Measurements from ENCODE around the gene DYNC1LI2. TPM values are rescaled to one million over a fixed set of nuclear protein-coding genes. Genes with fewer than 3 reads are reported as not detected.

DYNC1LI2 gene
- total RNA-seq (2022; extraction: Qiagen RNA extraction; ENCODE audit: low read depth): 36.7 to 58.9 TPM (median 55.7 TPM) in 5 replicates

GRCh38 chr16:66751303-66751991, at the start of gene DYNC1LI2:
Gene DYNC1LI2, minus strand, starts transcription at chr16:66751609. Its CDS starts 18 bp downstream, at chr16:66751591.

DNA sequence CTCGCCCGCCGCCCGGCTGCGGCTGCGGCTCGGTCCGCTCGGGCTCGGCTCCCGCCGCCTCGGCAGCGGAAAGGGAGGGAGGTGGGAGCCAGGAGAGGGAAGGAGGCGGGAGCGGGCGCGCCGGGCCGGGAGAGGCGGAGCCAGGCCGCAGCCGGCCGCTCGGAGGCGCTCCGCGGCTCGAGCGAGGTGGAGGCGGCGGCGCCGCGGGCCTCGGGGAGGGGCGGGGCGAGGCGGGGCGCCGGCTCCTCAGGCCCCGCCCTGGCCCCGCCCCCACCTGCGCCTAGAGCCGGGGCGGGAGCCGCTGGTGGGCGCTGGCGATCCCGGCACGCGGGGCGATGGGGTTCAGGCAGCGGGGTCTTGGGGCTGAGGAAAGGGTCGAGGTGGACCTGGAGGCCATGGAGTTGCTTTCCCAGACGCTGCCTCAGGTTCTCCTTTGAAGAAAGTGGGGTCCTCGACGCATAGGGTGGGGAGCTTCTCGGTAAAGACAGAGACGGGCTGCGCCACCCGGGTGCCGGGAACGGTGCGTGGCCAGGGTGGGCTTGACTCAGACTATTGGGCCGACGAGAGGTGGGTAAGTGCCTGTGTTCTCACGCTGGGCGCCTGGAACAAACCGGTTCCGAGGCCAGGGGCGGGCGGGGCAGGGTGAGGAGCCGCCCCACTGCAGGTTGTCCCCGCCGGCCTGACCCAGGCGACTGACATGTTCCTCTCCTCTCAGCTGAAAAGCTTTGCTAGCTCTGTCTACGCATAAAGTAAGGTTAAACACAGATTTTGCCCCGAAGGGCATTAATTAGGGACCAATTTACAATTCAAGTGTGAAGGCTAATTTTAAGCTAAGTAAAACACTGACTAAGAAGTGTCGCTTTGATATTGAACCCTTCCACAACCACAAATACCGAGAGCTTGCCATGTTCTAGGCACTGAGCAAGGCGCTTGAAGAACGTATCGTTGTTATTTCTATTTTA, 54.5 kb downstream of the DYNC1LI2 start, which contains the start of gene CMTM4:
TSS of gene CMTM4 (minus strand) at position 75 of the 962 bp plus-strand sequence. CDS start 218 bp downstream, outside the sequence.

Other genes with a start within 250 kb of the DYNC1LI2 start
- gene TK2, start 201.5 kb downstream of the DYNC1LI2 start, total RNA-seq (2022; extraction: Qiagen RNA extraction; ENCODE audit: low read depth): 17.5 to 22.4 TPM (median 19.9 TPM) in 5 replicates
- 62.4 to 70.5 TPM (median 66.4 TPM) in 5 replicates for gene CKLF, start 199.0 kb downstream of the DYNC1LI2 start, total RNA-seq (2022; extraction: Qiagen RNA extraction; ENCODE audit: low read depth)
- gene CMTM1, start 185.2 kb downstream of the DYNC1LI2 start, total RNA-seq (2022; extraction: Qiagen RNA extraction; ENCODE audit: low read depth): 0.88 to 1.5 TPM (median 1.3 TPM) in 5 replicates
- not detected in 5 replicates for gene CMTM2, start 172.1 kb downstream of the DYNC1LI2 start, total RNA-seq (2022; extraction: Qiagen RNA extraction; ENCODE audit: low read depth)
- 95.2 to 106 TPM (median 102 TPM) in 5 replicates for gene CMTM3, start 146.9 kb downstream of the DYNC1LI2 start, total RNA-seq (2022; extraction: Qiagen RNA extraction; ENCODE audit: low read depth)
- gene CMTM4, start 54.9 kb downstream of the DYNC1LI2 start, total RNA-seq (2022; extraction: Qiagen RNA extraction; ENCODE audit: low read depth): 21.4 to 37.1 TPM (median 32.7 TPM) in 5 replicates
- not detected in 5 replicates for gene TERB1, start 50.0 kb upstream of the DYNC1LI2 start, total RNA-seq (2022; extraction: Qiagen RNA extraction; ENCODE audit: low read depth)
- gene NAE1, start 79.4 kb upstream of the DYNC1LI2 start, total RNA-seq (2022; extraction: Qiagen RNA extraction; ENCODE audit: low read depth): 55.9 to 74.8 TPM (median 66.5 TPM) in 5 replicates
- not detected in 5 replicates for gene CA7, start 92.8 kb upstream of the DYNC1LI2 start, total RNA-seq (2022; extraction: Qiagen RNA extraction; ENCODE audit: low read depth)
- gene PDP2, start 128.9 kb upstream of the DYNC1LI2 start, total RNA-seq (2022; extraction: Qiagen RNA extraction; ENCODE audit: low read depth): 5.2 to 7.4 TPM (median 6.2 TPM) in 5 replicates
- gene CDH16, start 167.3 kb upstream of the DYNC1LI2 start, total RNA-seq (2022; extraction: Qiagen RNA extraction; ENCODE audit: low read depth): 2.2 to 2.6 TPM (median 2.6 TPM) in 5 replicates
- gene RRAD, start 173.9 kb upstream of the DYNC1LI2 start, total RNA-seq (2022; extraction: Qiagen RNA extraction; ENCODE audit: low read depth): 19.1 to 31.3 TPM (median 25.8 TPM) in 5 replicates
- gene CIAO2B, start 182.8 kb upstream of the DYNC1LI2 start, total RNA-seq (2022; extraction: Qiagen RNA extraction; ENCODE audit: low read depth): 157 to 187 TPM (median 178 TPM) in 5 replicates
- gene CES2, start 183.9 kb upstream of the DYNC1LI2 start, total RNA-seq (2022; extraction: Qiagen RNA extraction; ENCODE audit: low read depth): 26.9 to 35.6 TPM (median 31.3 TPM) in 5 replicates
- gene CES3, start 209.7 kb upstream of the DYNC1LI2 start, total RNA-seq (2022; extraction: Qiagen RNA extraction; ENCODE audit: low read depth): 1.8 to 2.5 TPM (median 2.3 TPM) in 5 replicates
- 1.8 to 2.7 TPM (median 2.0 TPM) in 5 replicates for gene CES4A, start 237.0 kb upstream of the DYNC1LI2 start, total RNA-seq (2022; extraction: Qiagen RNA extraction; ENCODE audit: low read depth)